Measurements from ENCODE around the gene DRD5. TPM values are rescaled to one million over a fixed set of nuclear protein-coding genes. Genes with fewer than 3 reads are reported as not detected.

Gene DRD5
- total and polyA plus RNA-seq, 2 donors (not counting 1 experiment from before 2014, with no cell fraction given), result not detected

- no peaks in the 10 kb centered on the region for H3K9me3 ChIP-seq (ENCODE audit: control insufficient read depth, insufficient read depth, low read depth, low read length)
- no peak overlapping the region for H3K4me2 ChIP-seq (ENCODE audit: extremely low read depth, insufficient read depth, low read length)
- no peak overlapping the region for H3K27ac ChIP-seq (ENCODE audit: insufficient read depth, low read length)
- TF ChIP-seq, protein P1, sequence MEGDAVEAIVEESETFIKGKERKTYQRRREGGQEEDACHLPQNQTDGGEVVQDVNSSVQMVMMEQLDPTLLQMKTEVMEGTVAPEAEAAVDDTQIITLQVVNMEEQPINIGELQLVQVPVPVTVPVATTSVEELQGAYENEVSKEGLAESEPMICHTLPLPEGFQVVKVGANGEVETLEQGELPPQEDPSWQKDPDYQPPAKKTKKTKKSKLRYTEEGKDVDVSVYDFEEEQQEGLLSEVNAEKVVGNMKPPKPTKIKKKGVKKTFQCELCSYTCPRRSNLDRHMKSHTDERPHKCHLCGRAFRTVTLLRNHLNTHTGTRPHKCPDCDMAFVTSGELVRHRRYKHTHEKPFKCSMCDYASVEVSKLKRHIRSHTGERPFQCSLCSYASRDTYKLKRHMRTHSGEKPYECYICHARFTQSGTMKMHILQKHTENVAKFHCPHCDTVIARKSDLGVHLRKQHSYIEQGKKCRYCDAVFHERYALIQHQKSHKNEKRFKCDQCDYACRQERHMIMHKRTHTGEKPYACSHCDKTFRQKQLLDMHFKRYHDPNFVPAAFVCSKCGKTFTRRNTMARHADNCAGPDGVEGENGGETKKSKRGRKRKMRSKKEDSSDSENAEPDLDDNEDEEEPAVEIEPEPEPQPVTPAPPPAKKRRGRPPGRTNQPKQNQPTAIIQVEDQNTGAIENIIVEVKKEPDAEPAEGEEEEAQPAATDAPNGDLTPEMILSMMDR (conservative IDR thresholded peaks at IDR 0.05 in 1 of 2, IDR thresholded peaks at IDR 0.05 in 1 of 2; ENCODE audit: low read depth in 1 of 2, low read length in 2 of 2), result no peak
- no peak for TF ChIP-seq EZH2 (IDR thresholded peaks at IDR 0.05; ENCODE audit: low read length, missing control alignments)
- H4K20me1 ChIP-seq (ENCODE audit: control insufficient read depth, extremely low read depth, insufficient read depth, low read length), result no peaks in the 10 kb centered on the region
- no peak overlapping the region for H3K4me3 ChIP-seq (replicated peaks in 1 of 4; ENCODE audit: control extremely low read depth in 1 of 4, insufficient read depth in 1 of 4, low read depth in 3 of 4, low read length in 4 of 4)
- H3K4me1 ChIP-seq (ENCODE audit: control insufficient read depth, extremely low read depth, insufficient read depth, low read length), result no peaks in the 10 kb centered on the region
- H3K27me3 ChIP-seq (ENCODE audit: control insufficient read depth, insufficient read depth, low read length), result no peaks in the 10 kb centered on the region
- H3K79me2 ChIP-seq (ENCODE audit: control insufficient read depth, insufficient read depth, low read length), result no peaks in the 10 kb centered on the region
- DNase-seq (ENCODE audit: low read depth in 2 of 2), result no peak
- no peak overlapping the region for H3K9ac ChIP-seq (ENCODE audit: insufficient read depth, low read length)
- no peaks in the 10 kb centered on the region for H3K36me3 ChIP-seq (ENCODE audit: control insufficient read depth, insufficient read depth, low read length)
- H2AFZ ChIP-seq (ENCODE audit: low read length), result no peak overlapping the region
Measured at GRCh38 chr4:9764155-9764696, 17.2 kb upstream of the DRD5 start.

GRCh38 chr4:9765091-9765490, 16.3 kb upstream of the DRD5 start:
- H3K27ac ChIP-seq (ENCODE audit: insufficient read depth, low read length), result no peak overlapping the region
- no peak for TF ChIP-seq EZH2 (IDR thresholded peaks at IDR 0.05; ENCODE audit: low read length, missing control alignments)
- TF ChIP-seq, protein P1 (conservative IDR thresholded peaks at IDR 0.05 in 1 of 2, IDR thresholded peaks at IDR 0.05 in 1 of 2; ENCODE audit: low read depth in 1 of 2, low read length in 2 of 2), result peak; percentile 18 to 25
- no peaks in the 10 kb centered on the region for H3K27me3 ChIP-seq (ENCODE audit: control insufficient read depth, insufficient read depth, low read length)
- no peaks in the 10 kb centered on the region for H3K79me2 ChIP-seq (ENCODE audit: control insufficient read depth, insufficient read depth, low read length)
- no peaks in the 10 kb centered on the region for H3K36me3 ChIP-seq (ENCODE audit: control insufficient read depth, insufficient read depth, low read length)
- no peaks in the 10 kb centered on the region for H3K4me1 ChIP-seq (ENCODE audit: control insufficient read depth, extremely low read depth, insufficient read depth, low read length)
- no peak overlapping the region for H3K4me3 ChIP-seq (replicated peaks in 1 of 4; ENCODE audit: control extremely low read depth in 1 of 4, insufficient read depth in 1 of 4, low read depth in 3 of 4, low read length in 4 of 4)
- no peak overlapping the region for H3K9ac ChIP-seq (ENCODE audit: insufficient read depth, low read length)
- no peaks in the 10 kb centered on the region for H4K20me1 ChIP-seq (ENCODE audit: control insufficient read depth, extremely low read depth, insufficient read depth, low read length)
- H2AFZ ChIP-seq (ENCODE audit: low read length), result no peak overlapping the region
- H3K4me2 ChIP-seq (ENCODE audit: extremely low read depth, insufficient read depth, low read length), result no peak overlapping the region
- peak in 1 of 2 donors; percentile 2 for DNase-seq (ENCODE audit: low read depth in 2 of 2)
- H3K9me3 ChIP-seq (ENCODE audit: control insufficient read depth, insufficient read depth, low read depth, low read length), result no peaks in the 10 kb centered on the region

GRCh38 chr4:9769321-9769720, 12.1 kb upstream of the DRD5 start:
- no peak for TF ChIP-seq EZH2 (IDR thresholded peaks at IDR 0.05; ENCODE audit: low read length, missing control alignments)
- TF ChIP-seq, protein P1 (conservative IDR thresholded peaks at IDR 0.05 in 1 of 2, IDR thresholded peaks at IDR 0.05 in 1 of 2; ENCODE audit: low read depth in 1 of 2, low read length in 2 of 2), result no peak
- Histone ChIP-seq H3K36me3 (ENCODE audit: control insufficient read depth, insufficient read depth, low read length) (no peaks in the 10 kb centered on the region), H3K27me3 (ENCODE audit: control insufficient read depth, insufficient read depth, low read length) (no peaks in the 10 kb centered on the region), H3K27ac (ENCODE audit: insufficient read depth, low read length) (no peak overlapping the region), H3K4me1 (ENCODE audit: control insufficient read depth, extremely low read depth, insufficient read depth, low read length) (no peaks in the 10 kb centered on the region), H3K9me3 (ENCODE audit: control insufficient read depth, insufficient read depth, low read depth, low read length) (no peaks in the 10 kb centered on the region), H3K4me2 (ENCODE audit: extremely low read depth, insufficient read depth, low read length) (no peak overlapping the region), H3K79me2 (ENCODE audit: control insufficient read depth, insufficient read depth, low read length) (no peaks in the 10 kb centered on the region), H4K20me1 (ENCODE audit: control insufficient read depth, extremely low read depth, insufficient read depth, low read length) (no peaks in the 10 kb centered on the region), H3K4me3 (replicated peaks in 1 of 4; ENCODE audit: control extremely low read depth in 1 of 4, insufficient read depth in 1 of 4, low read depth in 3 of 4, low read length in 4 of 4) (no peak overlapping the region), H2AFZ (ENCODE audit: low read length) (no peak overlapping the region), H3K9ac (ENCODE audit: insufficient read depth, low read length) (no peak overlapping the region)
- no peak for DNase-seq (ENCODE audit: low read depth in 2 of 2)
